Heart right ventricle (tissue), 16 donors: ENCODE measurements around the gene NSF. TPM values are rescaled to one million over a fixed set of nuclear protein-coding genes. Genes with fewer than 3 reads are reported as not detected.

Source experiments
- ATAC-seq, 8 donors: fragments of 200-7000 bp; cut with Tn5 transposase; one replicate each; pipeline ENCODE4 v1.9.1; 2020; ENCODE audit warnings: mild to moderate bottlenecking in 8 of 8, moderate library complexity in 8 of 8, moderate number of reproducible peaks in 1 of 8
- DNase-seq, 2 donors: peaks; one replicate each; pipeline ENCODE4 v3.0.0-alpha.2; 2020
- H3K27ac ChIP-seq, 10 donors: fragments of 200-600 bp; sonication (generic) in 2 of 10; one replicate each; pipeline versions ENCODE4 v1.5.0 to v1.8.0; 2020 to 2022; ENCODE audit warnings: mild to moderate bottlenecking in 3 of 10
- H3K27me3 ChIP-seq, 7 donors: fragments of 200-600 bp; one replicate each; pipeline ENCODE4 v1.8.0; 2021 to 2022; ENCODE audit warnings: mild to moderate bottlenecking in 2 of 7
- H3K36me3 ChIP-seq, 9 donors: fragments of 200-600 bp; sonication (generic) in 1 of 9; one replicate each; pipeline versions ENCODE4 v1.5.0 to v1.8.0; 2020 to 2022; ENCODE audit warnings: mild to moderate bottlenecking in 2 of 9
- H3K4me1 ChIP-seq, 9 donors: fragments of 200-600 bp; sonication (generic) in 1 of 9; one replicate each; pipeline versions ENCODE4 v1.5.0 to v1.8.0; 2020 to 2022; ENCODE audit warnings: mild to moderate bottlenecking in 4 of 9
- H3K4me3 ChIP-seq, 10 donors: fragments of 200-600 bp; sonication (generic) in 2 of 10; one replicate each; pipeline versions ENCODE4 v1.5.0 to v1.8.0; 2020 to 2022; ENCODE audit warnings: mild to moderate bottlenecking in 7 of 10, moderate library complexity in 2 of 10
- H3K9me3 ChIP-seq, 11 donors: fragments of 200-600 bp in 10 of 11; sonication (generic) in 2 of 11; one replicate each; pipeline versions ENCODE4 v1.5.0 to v1.8.0; 2013 to 2022; ENCODE audit warnings: mild to moderate bottlenecking in 2 of 11, control low read depth in 1 of 11, moderate library complexity in 1 of 11
- WGBS, 2 donors: extraction: QIAGEN DNeasy Blood & Tissue Kit; methylation state at CpG; one replicate each; pipeline ENCODE4 v1.1.7; 2013; ENCODE audit warnings: inconsistent platforms in 1 of 2; 5-methylcytosine and 5-hydroxymethylcytosine counted together
- intact Hi-C, 10 donors: fragments of 100-400 bp; cut with DNase I; formaldehyde crosslinking; loops; one replicate each; pipeline versions ENCODE4 v1.11.1 to v1.14.2; 2022
- polyA plus RNA-seq, 2 donors: library from polyadenylated mRNA; stranded (reverse); fragments of 200-250 nt; gene quantifications; one replicate each; pipeline ENCODE4 v1.2.3, GENCODE V29; 2013
- total RNA-seq, 10 donors: library from RNA; stranded (reverse); fragmentation: NEBNext Ultra II Directional in 3 of 10; extraction: Animal tissue kit (Norgen Biotek cat#: 25700) in 3 of 10; gene quantifications; one replicate each; pipeline versions ENCODE4 v1.2.1 to v1.2.4, GENCODE V29; 2021 to 2023
- TF ChIP-seq, protein P1 (sequence below), 9 donors: fragments of 200-600 bp; sonication (generic) in 2 of 9; IDR thresholded peaks; one replicate each; pipeline versions ENCODE4 v1.5.0 to v1.8.0; 2021 to 2022; ENCODE audit warnings: antibody characterized with exemption in 9 of 9, mild to moderate bottlenecking in 5 of 9, moderate library complexity in 1 of 9
- donor health status: Arrhythmogenic right ventricular cardiomyopathy.
- donor health status: ischemic (EF 13 %, LVEDD 7.1; RV severe dilation, severe dysfunction).
- donor health status: healthy with polysubstance abuse.
- donor health status: DM: no; HTN: yes; CAD: no.
- donor health status: DM: no; HTN: no; CAD: no.
- donor health status: ischemic (EF 25% LVEDD 6.9; RV normal size, moderate dysfunction).
- donor health status: ischemic (EF 25% LVEDD 5.7; RV mildly dilated, moderate dysfunction).
- donor health status: healthy.
- donor health status: DM: yes; HTN: yes; CAD: no.
- donor health status: Ischemic cardiomyopathy.
- donor health status: ischemic (EF 35%, LVEDD 5.7; RV mildly dilated, moderate dysfunction).
- donor health status: nonischemic (EF 11% LVEDD 7.7; RV severe dilation, severe dysfunction).
- donor health status: DM: yes; HTN: yes; CAD: no.
- donor health status: PGD.
- donor health status: ischemic (EF 29% LVEDD 5.4; RV normal size, mild dysfunction).
- donor health status: nonischemic (EF 23%, LVEDD 6.1; RV moderate dilation, normal function).

Gene NSF
- total and polyA plus RNA-seq, 12 donors: 4.5 to 28.0 (median 19.6) TPM

DNA sequence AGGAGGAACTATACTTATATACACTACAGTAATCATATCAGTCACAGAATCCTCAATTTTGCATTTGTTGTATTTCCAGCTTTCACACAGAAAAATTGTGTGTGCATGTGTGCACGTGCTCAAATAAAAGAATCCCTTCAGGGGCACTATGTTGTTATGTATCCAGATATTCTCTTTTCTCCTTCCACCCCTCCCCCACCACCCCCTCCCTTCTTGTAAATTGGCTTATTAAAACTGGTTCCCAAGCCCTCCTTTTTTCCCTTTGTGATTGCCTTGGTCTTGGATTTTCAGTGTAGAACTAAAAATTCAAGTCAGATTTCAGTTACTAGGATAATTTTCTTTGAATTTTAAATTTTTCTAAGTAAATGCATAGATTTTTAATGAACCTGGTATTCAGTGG lies 141.7 kb downstream of the NSF start:
- Histone ChIP-seq H3K4me3 (no peak overlapping the region), H3K4me1 (peaks cover 0 to 6% (median 0%) of the 10 kb centered on the region in 9 donors), H3K27me3 (no peaks in the 10 kb centered on the region), H3K9me3 (no peaks in the 10 kb centered on the region), H3K27ac (no peak overlapping the region), H3K36me3 (peaks cover 0 to 64% (median 0%) of the 10 kb centered on the region in 9 donors)
- DNase-seq: no peak
- intact Hi-C loops: loop anchor here in 1 of 10 donors (10.0 kb wide), 1 partner anchor 83 kb away; the partner anchor contains the start of gene WNT3
- WGBS, 2 donors: 83 to 88% methylated on average over 1 of the region's 1 CpG
- TF ChIP-seq, protein P1, sequence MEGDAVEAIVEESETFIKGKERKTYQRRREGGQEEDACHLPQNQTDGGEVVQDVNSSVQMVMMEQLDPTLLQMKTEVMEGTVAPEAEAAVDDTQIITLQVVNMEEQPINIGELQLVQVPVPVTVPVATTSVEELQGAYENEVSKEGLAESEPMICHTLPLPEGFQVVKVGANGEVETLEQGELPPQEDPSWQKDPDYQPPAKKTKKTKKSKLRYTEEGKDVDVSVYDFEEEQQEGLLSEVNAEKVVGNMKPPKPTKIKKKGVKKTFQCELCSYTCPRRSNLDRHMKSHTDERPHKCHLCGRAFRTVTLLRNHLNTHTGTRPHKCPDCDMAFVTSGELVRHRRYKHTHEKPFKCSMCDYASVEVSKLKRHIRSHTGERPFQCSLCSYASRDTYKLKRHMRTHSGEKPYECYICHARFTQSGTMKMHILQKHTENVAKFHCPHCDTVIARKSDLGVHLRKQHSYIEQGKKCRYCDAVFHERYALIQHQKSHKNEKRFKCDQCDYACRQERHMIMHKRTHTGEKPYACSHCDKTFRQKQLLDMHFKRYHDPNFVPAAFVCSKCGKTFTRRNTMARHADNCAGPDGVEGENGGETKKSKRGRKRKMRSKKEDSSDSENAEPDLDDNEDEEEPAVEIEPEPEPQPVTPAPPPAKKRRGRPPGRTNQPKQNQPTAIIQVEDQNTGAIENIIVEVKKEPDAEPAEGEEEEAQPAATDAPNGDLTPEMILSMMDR (IDR thresholded peaks at IDR 0.05): no peak
- ATAC-seq: no peak

DNA sequence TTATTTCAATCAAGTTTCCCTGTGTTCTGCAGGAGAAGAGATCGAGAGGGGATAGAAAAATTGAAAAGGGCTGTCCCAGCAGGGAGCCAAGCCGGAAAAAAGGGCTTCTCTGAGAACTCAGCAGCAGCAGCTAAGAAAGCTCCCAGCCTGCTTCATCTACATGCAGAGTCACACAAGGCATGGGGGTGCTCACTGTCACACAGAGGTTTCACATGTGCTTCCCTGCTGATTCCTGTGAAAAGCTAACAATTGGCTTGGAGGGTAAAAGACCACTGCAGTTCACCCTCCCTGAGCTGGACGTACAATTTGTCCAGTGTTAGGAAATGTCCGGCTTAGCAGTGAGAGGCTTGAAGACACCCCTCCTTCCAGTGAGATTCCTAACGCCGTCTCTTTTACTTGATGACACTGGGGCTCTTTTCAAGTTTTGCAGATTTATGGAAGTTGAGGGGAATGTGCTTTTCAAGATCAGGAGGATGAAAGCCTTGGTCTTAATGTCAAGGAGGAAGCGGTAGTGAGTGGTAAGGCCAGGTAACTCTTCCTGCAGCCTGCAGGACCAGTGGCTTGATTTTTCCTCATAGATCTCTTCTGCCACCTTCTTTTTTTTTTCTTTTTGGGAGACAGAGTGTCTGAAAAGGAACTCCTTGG lies 142.4 kb downstream of the NSF start:
- TF ChIP-seq, protein P1 (IDR thresholded peaks at IDR 0.05): no peak
- H3K27me3 ChIP-seq: no peaks in the 10 kb centered on the region
- H3K9me3 ChIP-seq: no peaks in the 10 kb centered on the region
- DNase-seq: no peak
- intact Hi-C loops: loop anchor here in 1 of 10 donors (10.0 kb wide), 1 partner anchor 82 kb away; the partner anchor contains the start of gene WNT3
- H3K27ac ChIP-seq: no peak overlapping the region
- H3K36me3 ChIP-seq: peaks cover 0 to 57% (median 0%) of the 10 kb centered on the region in 9 donors
- ATAC-seq: no peak
- H3K4me1 ChIP-seq: peaks cover 0 to 6% (median 0%) of the 10 kb centered on the region in 9 donors
- H3K4me3 ChIP-seq: no peak overlapping the region
- WGBS, 2 donors: 82 to 86% methylated on average over 7 of the region's 7 CpGs

DNA sequence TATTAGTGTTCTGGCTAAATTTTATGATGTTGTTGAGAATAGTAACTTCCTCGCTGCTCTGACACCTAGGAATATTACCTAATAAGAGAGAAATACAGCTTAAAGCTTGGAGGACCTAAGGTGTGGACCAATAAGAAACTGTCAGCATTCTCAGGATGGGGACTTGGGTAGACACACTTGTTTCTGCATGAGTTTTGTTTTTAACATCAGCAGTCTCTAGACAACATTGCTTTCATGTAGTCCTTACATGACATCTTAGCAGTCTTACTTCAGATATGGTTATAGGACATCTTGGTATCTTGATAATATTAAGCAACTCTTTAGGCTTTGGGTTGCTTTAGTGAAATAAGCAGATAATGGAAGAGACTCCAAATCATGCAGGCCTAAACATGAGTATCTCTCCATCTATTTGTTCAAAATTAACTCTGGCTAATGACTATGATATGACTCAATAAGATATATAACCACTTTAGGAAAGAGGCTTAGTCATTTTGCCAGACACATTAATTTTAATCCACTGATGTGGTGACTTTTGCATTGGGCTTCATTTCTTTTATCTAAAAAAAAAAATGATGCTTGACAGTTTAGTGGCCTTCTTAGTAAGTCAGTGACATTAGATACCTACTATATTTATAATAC lies 143.5 kb downstream of the NSF start:
- ATAC-seq (no peak), DNase-seq (no peak)
- 98 to 100% methylated on average over 1 of the region's 1 CpG for WGBS, 2 donors
- intact Hi-C loops: loop anchor here in 1 of 10 donors (10.0 kb wide), 1 partner anchor 81 kb away; the partner anchor contains the start of gene WNT3
- peaks cover 0 to 55% (median 0%) of the 10 kb centered on the region in 9 donors for H3K36me3 ChIP-seq
- no peak overlapping the region for H3K4me3 ChIP-seq
- TF ChIP-seq, protein P1 (IDR thresholded peaks at IDR 0.05): no peak
- peaks cover 0 to 6% (median 0%) of the 10 kb centered on the region in 9 donors for H3K4me1 ChIP-seq
- no peaks in the 10 kb centered on the region for H3K9me3 ChIP-seq
- no peak overlapping the region for H3K27ac ChIP-seq
- H3K27me3 ChIP-seq: no peaks in the 10 kb centered on the region

DNA sequence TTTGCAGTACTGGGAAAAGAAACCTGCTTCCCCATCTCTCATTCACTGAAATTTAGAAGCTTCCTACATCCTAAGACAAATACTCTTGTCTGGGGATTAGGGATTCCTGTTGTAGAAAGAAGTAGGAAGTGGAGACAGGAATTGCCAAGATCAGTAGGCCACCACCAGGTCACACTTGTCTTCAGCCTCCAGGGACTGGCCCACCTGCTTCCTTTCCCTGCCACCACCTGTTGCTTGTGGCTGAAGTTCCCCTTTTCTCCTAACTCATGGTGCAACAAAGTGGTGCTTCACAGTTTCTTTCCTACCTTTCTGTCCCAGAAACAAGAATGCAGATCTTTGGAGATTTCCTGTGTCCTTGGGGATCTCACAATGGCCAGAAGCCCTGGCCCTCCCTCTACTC lies 145.6 kb downstream of the NSF start:
- Histone ChIP-seq H3K9me3 (no peaks in the 10 kb centered on the region), H3K4me3 (no peak overlapping the region), H3K36me3 (peaks cover 0 to 43% (median 0%) of the 10 kb centered on the region in 9 donors), H3K27me3 (no peaks in the 10 kb centered on the region), H3K4me1 (peaks cover 0 to 6% (median 0%) of the 10 kb centered on the region in 9 donors), H3K27ac (no peak overlapping the region)
- no peak for DNase-seq
- ATAC-seq: no peak
- intact Hi-C loops: loop anchor here in 1 of 10 donors (10.0 kb wide), 1 partner anchor 79 kb away; the partner anchor contains the start of gene WNT3
- TF ChIP-seq, protein P1 (IDR thresholded peaks at IDR 0.05): no peak
